Activated T-helper 1 cell treated with anti-CD3 and anti-CD28 coated beads, Interleukin-2, amount 50 U/mL, for 16 hours (primary cell): ENCODE data around the gene BMAL1.
A peak's percentile ranks its signal among the peaks of the same experiment; 100 is the strongest.

Experiments
- DNase-seq, 2 donors: peaks; one replicate each; pipeline ENCODE4 v3.0.0-alpha.2; 2020; ENCODE audit warnings: low read depth in 1 of 2, low spot score in 1 of 2

BMAL1 gene

GRCh38 chr11:13314676-13315394, 37.2 kb downstream of the BMAL1 start:
- no peak for DNase-seq

GRCh38 chr11:13315517-13316432, 38.2 kb downstream of the BMAL1 start:
- DNase-seq = no peak

- no peak for DNase-seq
Measured at GRCh38 chr11:13316528-13316961, 39.0 kb downstream of the BMAL1 start.

- no peak for DNase-seq
Measured at GRCh38 chr11:13317293-13318080, 39.9 kb downstream of the BMAL1 start.

GRCh38 chr11:13318498-13319295, 41.1 kb downstream of the BMAL1 start:
- DNase-seq = no peak

- no peak for DNase-seq
Measured at GRCh38 chr11:13320688-13321087, 43.1 kb downstream of the BMAL1 start.

GRCh38 chr11:13321431-13321830, 43.8 kb downstream of the BMAL1 start:
- no peak for DNase-seq

GRCh38 chr11:13324141-13324540, 46.6 kb downstream of the BMAL1 start:
- no peak for DNase-seq

- DNase-seq = no peak
Measured at GRCh38 chr11:13324709-13325108, 47.1 kb downstream of the BMAL1 start.

GRCh38 chr11:13327421-13327820, 49.8 kb downstream of the BMAL1 start:
- DNase-seq = no peak

- DNase-seq = no peak
Measured at GRCh38 chr11:13328286-13328685, 50.7 kb downstream of the BMAL1 start.

- DNase-seq = no peak
Measured at GRCh38 chr11:13329670-13330356, 52.2 kb downstream of the BMAL1 start.

GRCh38 chr11:13332124-13332523, 54.5 kb downstream of the BMAL1 start:
- no peak for DNase-seq

- no peak for DNase-seq
Measured at GRCh38 chr11:13333456-13333957, 55.9 kb downstream of the BMAL1 start.

GRCh38 chr11:13334034-13334786, 56.6 kb downstream of the BMAL1 start:
- no peak for DNase-seq

GRCh38 chr11:13335319-13335718, 57.7 kb downstream of the BMAL1 start:
- peak; percentile 25 to 49 for DNase-seq

GRCh38 chr11:13336246-13336878, 58.8 kb downstream of the BMAL1 start:
- no peak for DNase-seq

GRCh38 chr11:13338019-13338426, 60.4 kb downstream of the BMAL1 start:
- DNase-seq = no peak
